ENCODE measurements around the gene IL1A.

The IL1A gene

GRCh38 chr2:112818094-112818902 is 34.0 kb upstream of the IL1A start:
- DNase-seq (ENCODE audit: low read depth in 2 of 2) = no peak

GRCh38 chr2:112817082-112817689 is 32.9 kb upstream of the IL1A start:
- no peak for DNase-seq (ENCODE audit: low read depth in 2 of 2)

GRCh38 chr2:112814278-112814677 is 30.0 kb upstream of the IL1A start:
- no peak for DNase-seq (ENCODE audit: low read depth in 2 of 2)

- no peak for DNase-seq (ENCODE audit: low read depth in 2 of 2)
These were observed 29.1 kb upstream of the IL1A start for GRCh38 chr2:112813280-112813966.

GRCh38 chr2:112812318-112813267 is 28.3 kb upstream of the IL1A start:
- DNase-seq (ENCODE audit: low read depth in 2 of 2) = no peak

- peak in 1 of 2 experiments; percentile 15 for DNase-seq (ENCODE audit: low read depth in 2 of 2)
These were observed 27.6 kb upstream of the IL1A start for GRCh38 chr2:112811841-112812306.

- no peak for DNase-seq (ENCODE audit: low read depth in 2 of 2)
These were observed 27.1 kb upstream of the IL1A start for GRCh38 chr2:112811276-112811831.

GRCh38 chr2:112809112-112809511 is 24.8 kb upstream of the IL1A start:
- no peak for DNase-seq (ENCODE audit: low read depth in 2 of 2)

GRCh38 chr2:112807233-112807807 is 23.0 kb upstream of the IL1A start:
- DNase-seq (ENCODE audit: low read depth in 2 of 2) = no peak

- no peak for DNase-seq (ENCODE audit: low read depth in 2 of 2)
These were observed 21.2 kb upstream of the IL1A start for GRCh38 chr2:112805542-112805941.

DNA sequence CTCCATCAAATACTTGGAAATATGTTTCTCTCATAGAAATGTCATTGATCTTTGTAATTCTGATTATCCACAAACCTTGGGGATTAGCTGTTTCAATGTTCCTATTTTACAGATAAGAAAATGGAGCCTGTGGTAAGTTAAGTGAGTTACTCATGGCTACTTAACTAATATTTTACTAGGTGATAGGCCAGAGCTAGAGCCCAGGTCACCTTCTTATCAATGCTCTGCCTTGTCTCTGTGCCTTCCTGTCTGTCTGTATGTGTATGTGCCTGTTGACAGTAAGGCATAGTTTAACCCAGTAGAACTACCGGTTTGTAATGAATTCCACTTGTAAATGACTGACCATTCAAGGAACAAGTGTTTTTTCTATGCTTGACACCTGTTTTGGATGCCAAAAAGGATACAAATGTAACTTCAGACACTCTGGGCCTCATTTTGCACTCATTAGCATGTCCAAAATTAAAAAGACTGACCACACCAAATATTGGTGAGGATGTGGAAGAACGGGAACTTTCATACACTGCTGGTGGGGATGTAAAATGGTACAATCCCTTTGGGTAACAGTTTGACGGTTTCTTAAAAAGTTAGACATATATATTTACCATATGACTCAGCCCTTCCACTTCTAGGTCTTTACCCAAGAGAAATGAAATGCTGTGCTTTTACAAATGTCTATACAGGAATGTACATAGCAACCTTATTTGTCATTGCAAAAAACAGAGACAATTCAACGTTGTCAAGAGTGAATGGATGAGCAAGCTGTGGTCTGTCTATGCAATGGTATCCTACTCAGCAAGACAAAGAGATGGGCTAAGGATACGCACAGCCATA is 19.6 kb upstream of the IL1A start:
- no peak for DNase-seq (ENCODE audit: low read depth in 2 of 2)

DNA sequence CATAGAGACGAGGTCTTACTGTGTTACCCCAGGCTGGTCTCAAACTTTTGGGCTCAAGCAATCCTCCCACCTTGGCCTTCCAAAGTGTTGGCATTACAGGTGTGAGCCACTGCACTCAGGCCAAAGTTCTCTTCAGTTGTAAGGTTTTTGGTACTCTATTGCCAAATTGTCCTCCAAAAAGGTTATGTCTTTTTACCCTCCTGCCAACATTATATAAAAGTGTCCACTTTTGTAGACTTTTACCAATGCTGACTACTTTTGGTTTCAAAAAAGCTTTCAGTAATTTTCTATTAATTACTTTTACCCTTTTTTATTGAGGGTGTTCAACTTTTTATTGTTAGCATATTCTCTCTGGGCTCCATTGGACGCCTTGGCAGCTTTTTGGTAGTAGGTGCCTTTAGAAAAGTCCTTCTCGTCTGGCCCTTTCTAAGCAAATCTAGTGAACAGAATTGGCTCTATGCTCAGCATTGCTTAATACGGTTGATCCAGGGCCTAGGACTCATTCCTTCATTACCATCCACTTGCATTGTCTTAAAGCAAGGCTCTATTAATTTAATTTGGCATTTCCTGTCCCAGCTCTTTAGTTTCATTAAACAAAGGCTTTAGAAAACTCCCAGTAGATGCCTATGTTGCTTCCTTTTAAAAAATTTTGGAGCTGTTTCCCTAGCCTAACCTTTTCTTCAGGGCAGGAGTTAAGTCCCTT is 16.7 kb upstream of the IL1A start:
- DNase-seq (ENCODE audit: low read depth in 2 of 2) = no peak

DNA sequence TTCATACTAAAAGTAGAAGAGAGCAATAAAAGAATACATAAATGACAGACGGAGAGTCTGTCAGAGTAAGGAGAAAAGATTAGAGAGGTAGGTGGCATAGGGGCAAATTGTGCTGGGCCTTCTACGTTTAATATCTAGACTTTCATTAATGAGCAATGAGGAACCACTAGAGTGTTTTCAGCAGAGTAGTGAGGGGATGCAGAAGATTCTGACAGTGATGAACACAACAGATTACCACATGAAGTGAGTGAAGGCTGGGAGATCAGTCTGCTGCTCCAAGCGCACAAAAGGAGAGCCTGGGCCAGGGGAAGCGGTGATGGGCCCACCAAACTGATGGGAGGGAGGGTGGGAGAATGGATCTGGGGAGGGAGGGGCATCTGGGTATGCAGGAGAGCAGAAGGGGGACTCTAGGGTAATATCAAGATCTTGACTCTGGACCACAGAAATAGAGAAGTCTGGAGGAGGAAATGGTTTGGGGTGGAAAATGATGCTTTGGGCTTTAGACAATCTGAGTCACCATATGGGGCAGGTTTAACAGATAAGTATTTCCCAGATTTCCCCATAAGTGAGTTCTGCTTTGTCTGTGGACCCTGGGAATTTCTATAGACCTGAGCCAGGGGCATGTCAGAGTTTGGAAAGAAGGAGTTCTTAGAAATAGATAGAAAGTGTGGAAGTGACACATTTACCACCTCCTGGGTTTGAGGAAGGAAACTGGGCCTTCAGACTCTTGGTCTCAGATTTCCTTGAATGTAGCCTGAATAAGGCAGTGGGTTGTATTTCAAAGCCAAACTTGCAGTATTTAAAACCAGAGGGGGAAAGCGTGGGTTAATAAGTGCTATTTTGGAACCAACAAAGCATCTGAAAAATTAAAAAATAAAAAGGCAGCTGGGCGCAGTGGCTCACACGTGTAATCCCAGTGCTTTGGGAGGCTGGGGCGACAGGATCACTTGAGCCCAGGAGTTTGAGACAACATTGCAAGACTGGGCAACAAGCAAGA is 15.0 kb upstream of the IL1A start:
- no peak for DNase-seq (ENCODE audit: low read depth in 2 of 2)

GRCh38 chr2:112796486-112796885 is 12.2 kb upstream of the IL1A start:
- no peak for DNase-seq (ENCODE audit: low read depth in 2 of 2)

GRCh38 chr2:112795774-112796173 is 11.5 kb upstream of the IL1A start:
- no peak for DNase-seq (ENCODE audit: low read depth in 2 of 2)

DNA sequence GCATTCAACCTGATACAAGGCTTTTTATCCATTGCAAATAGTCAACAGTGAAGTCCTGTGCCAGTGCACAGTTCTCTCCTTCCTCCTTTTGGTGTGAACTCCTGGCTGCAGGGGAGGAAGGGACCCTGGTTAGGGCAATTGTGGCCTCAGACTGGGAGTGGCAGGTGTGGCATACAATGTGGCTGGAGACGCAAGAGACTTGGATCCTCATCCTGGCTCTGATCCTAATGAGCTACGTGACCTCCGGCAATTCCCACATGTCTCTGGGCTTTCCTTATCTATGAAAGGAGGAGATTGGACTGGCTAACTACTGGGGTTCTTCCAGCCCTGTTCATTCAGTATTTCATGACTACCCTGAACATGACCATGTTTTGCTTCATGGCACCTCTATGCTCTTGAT is 10.5 kb upstream of the IL1A start:
- DNase-seq (ENCODE audit: low read depth in 2 of 2) = no peak

DNA sequence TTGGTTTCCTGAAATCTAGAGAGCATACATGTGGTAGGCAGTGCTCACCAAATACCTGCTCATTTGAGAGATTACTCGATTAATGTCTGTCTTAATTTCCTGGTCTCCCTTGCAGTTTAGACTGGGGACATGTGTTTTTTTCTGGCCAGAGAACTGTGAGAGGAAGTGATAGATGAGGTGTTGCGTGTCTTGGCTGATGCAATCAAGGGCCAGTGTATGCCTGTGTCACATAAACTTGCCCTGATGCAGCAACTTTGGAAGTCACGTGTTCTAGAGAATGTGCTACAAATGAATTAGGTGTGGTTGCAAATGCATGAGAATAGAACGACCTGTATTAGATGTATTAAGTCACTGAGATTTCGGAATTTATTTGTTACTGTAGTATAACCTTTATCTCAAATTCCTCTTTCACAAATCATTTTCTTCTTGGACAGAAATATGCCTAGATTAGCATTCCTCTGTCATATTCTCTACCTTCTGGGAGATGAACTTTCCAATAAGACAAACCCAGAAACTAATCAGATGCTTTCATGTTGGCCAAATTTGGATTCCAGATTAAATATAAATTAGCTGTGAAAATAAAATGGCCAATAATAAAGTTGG is 9.9 kb upstream of the IL1A start:
- no peak for DNase-seq (ENCODE audit: low read depth in 2 of 2)
